Mucosa of gallbladder (tissue), 1 donor: ENCODE data around the gene NRN1L. TPM values are rescaled to one million over a fixed set of nuclear protein-coding genes. Genes with fewer than 3 reads are reported as not detected.

Experiments
- DNase-seq: peaks from one replicate; pipeline ENCODE4 v3.0.0-alpha.2; 2020; ENCODE audit warnings: low spot score
- total RNA-seq: library from RNA; stranded (reverse); gene quantifications from one replicate; pipeline ENCODE4 v1.2.1, GENCODE V29; 2021
- donor health status: DM: no; HTN: no; CAD: no.

Gene NRN1L
- total RNA-seq, 1 donor from 2014 or later: 1.2 TPM

- no peak for DNase-seq
Measured at GRCh38 chr16:67917140-67917851, 32.6 kb downstream of the NRN1L start.

- DNase-seq: no peak
Measured at GRCh38 chr16:67917852-67918236, 33.2 kb downstream of the NRN1L start.

GRCh38 chr16:67919622-67920221 is 35.0 kb downstream of the NRN1L start:
- no peak for DNase-seq

- DNase-seq: no peak
Measured at GRCh38 chr16:67922221-67922620, 37.5 kb downstream of the NRN1L start.

- DNase-seq: no peak
Measured at GRCh38 chr16:67922740-67923139, 38.1 kb downstream of the NRN1L start.

- no peak for DNase-seq
Measured at GRCh38 chr16:67923414-67924116, 38.9 kb downstream of the NRN1L start.

GRCh38 chr16:67924140-67924906 is 39.6 kb downstream of the NRN1L start:
- no peak for DNase-seq

- DNase-seq: no peak
Measured at GRCh38 chr16:67926181-67926750, 41.6 kb downstream of the NRN1L start.

GRCh38 chr16:67927131-67927941 is 42.7 kb downstream of the NRN1L start:
- no peak for DNase-seq

GRCh38 chr16:67928147-67928546 is 43.5 kb downstream of the NRN1L start:
- DNase-seq: no peak

- peak; percentile 66 for DNase-seq
Measured at GRCh38 chr16:67928561-67929364, 44.1 kb downstream of the NRN1L start.

- DNase-seq: no peak
Measured at GRCh38 chr16:67930191-67930590, 45.5 kb downstream of the NRN1L start.

- no peak for DNase-seq
Measured at GRCh38 chr16:67930678-67931211, 46.1 kb downstream of the NRN1L start.

GRCh38 chr16:67931712-67932461 is 47.2 kb downstream of the NRN1L start, which contains the start of gene CTRL:
TSS of gene CTRL (minus strand) at chr16:67931862. CDS start at chr16:67931852, 10 bp downstream.
- DNase-seq: no peak

- DNase-seq: no peak
Measured at GRCh38 chr16:67932462-67932840, 47.8 kb downstream of the NRN1L start.

GRCh38 chr16:67933805-67934204 is 49.1 kb downstream of the NRN1L start:
- DNase-seq: no peak

GRCh38 chr16:67934306-67935100 is 49.8 kb downstream of the NRN1L start:
- no peak for DNase-seq

GRCh38 chr16:67935101-67935401 is 50.4 kb downstream of the NRN1L start:
- DNase-seq: no peak
